G401 (cell line): Measurements from ENCODE around the gene TOMM22. TPM values are rescaled to one million over a fixed set of nuclear protein-coding genes. Genes with fewer than 3 reads are reported as not detected.
"Not testable (repeated sequence)": the region's sequence is repeated elsewhere in the genome, so short reads cannot be mapped to it uniquely, and the experiment has no call there.

Experiments used
- DNase-seq: peaks from one replicate; pipeline ENCODE4 v3.0.0-alpha.2; 2015; ENCODE audit warnings: low spot score
- in situ Hi-C: cut with HindIII; loops from 2 replicates; pipeline ENCODE4 v1.10.0; 2016; ENCODE audit warnings: low sequenced_read_pairs, mixed read lengths
- total RNA-seq: library from RNA; depleted of rRNA; stranded (reverse); fragments of >200 nt; shearing (Covaris generic); gene quantifications from 2 replicates; pipeline ENCODE4 v1.2.3, GENCODE V29; 2014; rRNA removed

Gene TOMM22
- total RNA-seq, result 131 and 138 TPM in 2 replicates

DNA sequence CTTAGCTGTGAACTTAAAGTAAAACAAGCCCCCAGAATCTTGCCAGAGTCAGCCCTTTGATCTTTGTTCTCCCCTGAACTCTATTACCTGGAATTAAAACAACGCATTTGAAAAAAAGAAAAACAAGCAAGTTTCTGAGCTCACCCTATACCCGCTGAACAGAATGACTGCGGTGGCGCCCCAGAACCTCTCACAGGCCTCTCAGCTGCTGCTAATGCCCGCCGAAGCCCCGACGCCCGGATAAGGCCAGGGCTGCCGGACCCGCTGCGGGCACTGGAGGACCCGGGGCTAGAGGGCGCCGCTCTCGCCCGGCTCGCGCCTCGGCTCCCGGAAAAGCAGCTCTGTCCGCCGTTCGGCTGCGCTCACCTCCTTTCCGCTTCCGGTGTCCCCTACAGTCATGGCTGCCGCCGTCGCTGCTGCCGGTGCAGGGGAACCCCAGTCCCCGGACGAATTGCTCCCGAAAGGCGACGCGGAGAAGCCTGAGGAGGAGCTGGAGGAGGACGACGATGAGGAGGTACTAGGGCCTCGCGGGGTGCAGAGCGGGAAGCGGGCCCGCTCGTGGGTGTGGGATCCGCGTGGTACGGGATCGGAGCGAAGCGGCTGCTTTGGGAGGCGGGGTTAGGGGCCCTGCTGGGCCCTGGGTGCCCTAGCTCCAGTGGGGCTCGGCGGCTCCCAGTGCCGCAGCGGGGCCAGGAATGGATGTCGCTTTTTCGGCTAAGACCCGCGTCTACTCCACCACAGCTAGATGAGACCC is at the start of gene TOMM22:
Gene TOMM22 (plus strand): TSS at position 376 of the 754 bp plus-strand sequence. CDS start 22 bp downstream, at position 398.
- peak; percentile 91 for DNase-seq
- in situ Hi-C loops, result no loop called here

GRCh38 chr22:38632528-38632927 is 49.2 kb upstream of the TOMM22 start:
- DNase-seq, result no peak
- in situ Hi-C loops, result no loop called here

GRCh38 chr22:38638216-38638615 is 43.5 kb upstream of the TOMM22 start:
- DNase-seq, result no peak
- in situ Hi-C loops, result no loop called here

DNA sequence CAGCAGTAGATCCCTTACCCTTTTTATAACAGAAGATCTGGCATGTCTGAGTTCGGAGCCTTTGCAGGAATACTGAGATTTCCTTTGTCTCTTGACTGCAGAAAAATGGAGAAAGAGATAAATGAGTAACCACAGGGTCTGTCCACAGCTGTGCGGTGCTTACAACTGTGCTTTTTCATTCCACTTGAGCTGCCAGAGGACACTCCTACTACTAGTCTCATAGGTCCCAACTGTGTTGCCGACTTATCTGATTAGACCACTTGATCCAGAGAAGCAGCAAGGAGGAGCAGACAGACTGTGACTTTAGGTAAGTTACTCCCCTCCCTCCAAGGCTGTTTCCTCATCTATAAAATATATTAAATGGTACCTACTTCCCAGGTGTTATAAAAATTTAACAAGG is 43.0 kb upstream of the TOMM22 start:
- DNase-seq, result no peak
- in situ Hi-C loops, result no loop called here

- in situ Hi-C loops, result no loop called here
- DNase-seq, result no peak
Observed at GRCh38 chr22:38641476-38642040, 40.2 kb upstream of the TOMM22 start.

- DNase-seq, in situ Hi-C loops: not testable (repeated sequence)
Observed at GRCh38 chr22:38644245-38644644, 37.5 kb upstream of the TOMM22 start.

DNA sequence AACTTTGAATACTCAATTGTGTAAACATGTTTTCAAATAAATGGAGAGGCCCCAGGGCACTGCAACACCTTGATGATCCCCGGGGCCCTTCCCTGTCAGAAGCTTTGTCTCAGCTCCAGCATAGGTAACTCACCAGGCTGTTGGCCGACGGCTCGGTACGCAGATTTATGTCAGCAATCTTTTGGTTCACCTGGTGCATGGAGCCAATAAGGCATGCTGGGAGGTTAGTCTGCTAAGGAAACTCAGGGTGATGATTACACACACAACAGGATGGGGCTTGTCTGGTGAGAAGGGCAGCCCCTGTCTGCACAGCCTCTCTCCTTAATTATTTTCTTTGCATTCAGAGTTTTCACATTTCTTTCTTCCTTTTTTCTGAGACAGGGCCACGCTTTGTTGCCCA is 36.3 kb upstream of the TOMM22 start:
- in situ Hi-C loops, result no loop called here
- no peak for DNase-seq

DNA sequence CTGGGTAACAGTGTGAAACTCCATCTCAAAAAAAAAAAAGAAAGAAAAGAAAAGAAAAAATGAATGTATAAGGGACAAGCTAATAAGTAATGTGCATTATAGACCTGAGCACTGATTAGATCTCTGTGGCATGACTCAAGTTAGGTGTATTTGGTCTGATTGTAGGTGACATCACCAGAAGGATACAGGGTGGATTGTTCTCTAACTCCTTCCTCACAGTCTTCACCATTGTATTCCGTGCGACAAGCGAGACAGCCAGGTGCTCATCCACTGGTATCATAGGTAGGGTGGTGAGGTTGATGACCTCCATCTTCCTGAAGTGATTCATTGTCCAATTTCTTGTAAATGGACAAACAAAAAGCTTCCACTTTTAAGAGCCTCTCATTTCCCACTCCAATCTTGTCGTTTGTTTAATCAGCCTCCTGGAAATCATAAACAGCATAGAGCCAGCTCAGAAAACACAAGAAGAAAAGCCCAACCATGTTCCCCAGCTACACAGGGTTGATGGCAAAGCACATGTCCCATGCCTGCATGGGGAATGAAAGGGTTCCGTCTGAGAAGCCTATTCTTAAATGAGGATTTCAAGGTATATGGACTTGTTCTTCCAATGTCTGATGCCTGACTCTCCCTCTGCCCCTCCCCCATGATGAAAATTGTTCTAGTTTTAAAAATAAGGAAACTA is 31.8 kb upstream of the TOMM22 start:
- in situ Hi-C loops, result loop anchor here (5.0 kb wide), 1 partner anchor 63 kb away; no protein-coding TSS in a partner anchor
- DNase-seq, result no peak

- in situ Hi-C loops, result loop anchor here (5.0 kb wide), 1 partner anchor 66 kb away; no protein-coding TSS in a partner anchor
- DNase-seq, result no peak
Observed at GRCh38 chr22:38652859-38653258, 28.9 kb upstream of the TOMM22 start.

GRCh38 chr22:38653741-38654140 is 28.0 kb upstream of the TOMM22 start:
- in situ Hi-C loops, result loop anchor here (5.0 kb wide), 1 partner anchor 66 kb away; no protein-coding TSS in a partner anchor
- no peak for DNase-seq

DNA sequence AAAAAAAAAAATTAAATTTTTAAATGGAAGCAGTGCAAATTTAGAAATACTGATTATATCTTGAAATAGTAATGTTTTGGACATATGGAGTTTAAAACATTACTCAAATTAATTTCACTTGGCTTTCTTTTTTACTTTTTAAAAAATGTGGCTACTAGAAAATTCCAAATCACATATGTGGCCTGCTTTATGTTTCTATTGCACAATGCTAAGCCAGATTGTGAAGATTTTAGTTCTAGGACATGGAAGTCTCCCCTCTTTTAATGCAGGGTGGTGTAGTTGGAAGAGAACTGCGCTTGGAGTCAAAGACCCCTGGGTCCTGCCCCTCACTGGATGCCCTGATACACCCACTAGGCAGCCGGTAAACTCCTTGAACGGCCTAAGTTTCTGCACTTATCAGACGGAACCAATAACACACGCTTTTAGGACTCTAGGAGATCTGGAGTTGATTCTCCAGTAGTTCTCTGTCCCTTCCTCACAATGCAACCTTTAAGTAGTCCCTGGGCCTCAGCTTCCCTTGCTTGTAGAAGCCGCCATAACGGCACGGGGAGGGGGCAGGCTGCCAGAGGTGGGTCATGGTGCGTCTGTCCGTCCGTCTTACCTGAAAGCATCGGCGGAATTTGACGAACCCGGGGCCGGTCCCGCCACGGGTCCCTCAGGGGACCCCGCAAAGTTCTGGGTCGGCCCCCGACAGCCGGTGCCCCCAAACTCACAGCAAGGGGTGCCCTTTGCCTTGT is 26.1 kb upstream of the TOMM22 start:
- DNase-seq, result no peak
- in situ Hi-C loops, result no loop called here

- in situ Hi-C loops, result no loop called here
- DNase-seq, result peak; percentile 87
Observed at GRCh38 chr22:38656256-38657044, 25.3 kb upstream of the TOMM22 start, which contains the start of the genes CBY1 and FAM227A. Gene CBY1 (plus strand): TSS chr22:38656638. CDS start chr22:38668055, 11,417 bp downstream. Gene FAM227A (minus strand): TSS chr22:38656392. CDS start chr22:38650168, 6,224 bp downstream.

DNA sequence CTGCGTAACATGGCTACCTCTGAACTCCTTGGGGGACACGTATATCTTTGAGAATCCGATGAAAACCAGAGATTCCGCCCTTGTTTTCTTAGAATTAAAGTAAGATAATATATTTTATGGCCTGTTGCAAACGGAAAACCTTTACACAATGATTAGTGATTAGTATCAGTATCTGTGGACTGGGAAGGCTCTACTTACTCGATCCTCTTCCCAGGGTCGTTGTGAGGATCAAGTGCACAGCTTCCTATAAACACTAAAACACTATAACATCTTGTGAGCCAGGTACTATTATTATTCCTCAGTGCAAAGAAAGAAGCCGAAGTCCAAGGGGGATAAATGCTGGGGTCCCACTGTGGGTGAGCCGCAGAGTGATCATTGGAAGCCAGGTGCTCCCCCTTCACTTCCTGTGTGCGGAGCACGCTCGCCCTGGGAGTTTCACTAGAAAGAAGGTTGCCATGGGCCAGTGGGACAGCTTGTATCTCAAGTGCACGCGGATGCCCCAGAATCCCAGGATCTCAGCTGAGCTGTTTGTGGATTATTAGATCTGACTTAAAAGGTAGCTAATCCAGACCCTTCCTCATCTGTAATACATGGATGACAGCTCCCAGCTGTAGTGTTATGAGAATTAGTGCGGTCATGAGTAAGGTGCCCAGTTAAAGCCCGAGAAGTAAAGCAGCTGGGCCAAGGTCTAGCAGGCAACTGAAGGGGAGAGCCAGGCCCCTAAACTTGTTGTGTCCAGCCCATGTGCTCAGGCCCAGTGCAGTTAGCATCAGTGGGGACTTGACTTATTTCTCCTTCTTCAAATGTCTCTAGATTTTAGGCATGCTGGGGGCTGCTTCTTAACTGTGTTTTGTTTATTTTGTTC is 24.5 kb upstream of the TOMM22 start:
- DNase-seq, result peak; percentile 44
- in situ Hi-C loops, result no loop called here

DNA sequence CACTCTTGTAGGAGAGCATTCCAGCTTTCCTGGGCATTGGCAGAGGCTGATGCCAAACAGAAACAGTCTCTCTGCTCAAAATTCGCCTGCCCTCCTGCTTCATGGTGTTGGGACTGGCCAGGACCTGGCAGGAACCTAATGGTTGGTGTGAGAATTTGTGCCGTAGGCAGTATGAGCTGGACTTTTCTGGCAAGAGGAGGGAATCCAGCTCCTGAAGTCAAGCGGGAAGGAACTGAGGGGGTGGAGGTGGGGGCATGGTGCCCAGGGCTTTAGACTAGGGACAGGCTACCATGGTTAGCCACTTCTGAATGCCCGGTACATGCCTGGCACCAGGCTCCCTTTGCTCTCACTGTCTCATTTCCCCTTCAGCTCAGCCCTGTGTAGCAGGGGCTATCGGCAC is 6.9 kb upstream of the TOMM22 start:
- peak; percentile 36 for DNase-seq
- in situ Hi-C loops, result no loop called here

DNA sequence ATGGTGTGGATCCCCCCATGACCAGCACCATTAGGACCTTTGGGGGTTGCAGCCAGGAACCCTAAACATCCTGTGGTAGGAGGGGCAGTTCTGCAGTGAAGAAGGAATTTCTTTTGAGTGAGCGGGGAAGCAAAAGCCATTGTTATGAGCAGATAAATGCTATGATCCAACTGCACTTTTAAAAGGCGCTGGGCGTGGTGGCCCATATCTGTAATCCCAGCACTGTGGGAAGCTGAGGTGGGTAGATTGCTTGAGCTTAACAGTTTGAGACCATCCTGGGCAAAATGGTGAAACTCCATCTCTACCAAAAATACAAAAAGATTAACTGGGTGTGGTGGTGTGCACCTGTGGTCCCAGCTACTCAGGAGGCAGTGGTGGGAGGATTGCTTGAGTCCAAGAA is 5.9 kb upstream of the TOMM22 start:
- no peak for DNase-seq
- in situ Hi-C loops, result no loop called here

DNA sequence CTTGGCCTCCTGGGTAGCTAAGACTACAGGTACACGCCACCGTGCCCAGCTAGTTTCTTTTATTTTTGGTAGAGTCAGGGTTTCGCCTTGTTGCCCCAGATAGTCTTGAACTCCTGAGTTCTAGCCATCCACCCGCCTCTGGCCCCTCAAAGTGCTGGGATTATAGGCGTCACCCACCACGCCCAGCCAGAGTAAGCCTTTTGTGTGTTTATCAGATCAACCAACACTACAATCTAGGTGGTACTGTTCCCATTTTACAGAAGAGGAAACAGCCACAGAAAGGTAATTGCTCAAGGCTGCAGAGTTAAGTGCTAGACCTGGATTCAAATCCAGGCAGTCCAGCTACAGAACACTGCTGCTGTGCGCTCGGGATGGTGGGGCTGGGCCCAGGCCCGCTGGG is 3.1 kb downstream of the TOMM22 start:
- in situ Hi-C loops, result no loop called here

GRCh38 chr22:38685761-38686160 is 4.0 kb downstream of the TOMM22 start:
- in situ Hi-C loops, result no loop called here
- DNase-seq, result no peak

More for the DNA sequence above, 3.1 kb downstream of the TOMM22 start:
- no peak for DNase-seq

- DNase-seq, result no peak
- in situ Hi-C loops, result no loop called here
Observed at GRCh38 chr22:38689651-38690050, 7.9 kb downstream of the TOMM22 start.
